Measurements from ENCODE around the gene GJA3. TPM values are rescaled to one million over a fixed set of nuclear protein-coding genes. Genes with fewer than 3 reads are reported as not detected.

GJA3 gene
- total RNA-seq, 1 experiment from 2014 or later: 0.40 TPM

DNA sequence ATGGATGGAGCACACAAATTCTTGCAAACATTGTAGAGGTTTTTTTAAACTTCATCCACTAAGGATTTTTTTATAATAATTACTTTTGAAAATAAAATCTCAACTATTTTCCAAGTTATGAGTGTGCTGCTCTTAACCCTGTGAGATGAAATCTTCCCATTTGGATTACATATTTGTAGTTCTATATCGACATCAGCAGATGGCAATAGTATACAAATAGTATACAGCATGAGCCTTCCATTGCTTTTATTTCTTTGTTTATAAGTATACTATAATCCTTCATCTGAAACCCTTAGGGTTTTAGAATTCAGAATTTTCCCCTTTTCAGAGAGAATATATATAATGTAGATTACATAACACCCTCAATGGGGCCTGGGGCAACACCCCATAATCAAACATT, 70.5 kb downstream of the GJA3 start:
- peak; percentile 7 for DNase-seq (ENCODE audit: low read depth)

Other genes starting within 250 kb of the GJA3 start
- gene ZMYM2, start 202.3 kb downstream of the GJA3 start, total RNA-seq (2014; rRNA removed): 38.1 and 39.1 TPM in 2 replicates
- gene GJB2, start 31.9 kb upstream of the GJA3 start, total RNA-seq (2014; rRNA removed): 0.11 and 0.64 TPM in 2 replicates
- gene GJB6, start 71.3 kb upstream of the GJA3 start, total RNA-seq (2014; rRNA removed): not detected in 2 replicates